NCI-H1436 treated with DMSO at 0.1 percent for 48 hours (cell line): Measurements from ENCODE around the gene CUL7.
"Not testable (repeated sequence)": the region's sequence is repeated elsewhere in the genome, so short reads cannot be mapped to it uniquely, and the experiment has no call there.

ENCODE experiments used
- DNase-seq: peaks from one replicate; lab custom pipeline; 2025; lab: John Stamatoyannopoulos, UW

The CUL7 gene

DNA sequence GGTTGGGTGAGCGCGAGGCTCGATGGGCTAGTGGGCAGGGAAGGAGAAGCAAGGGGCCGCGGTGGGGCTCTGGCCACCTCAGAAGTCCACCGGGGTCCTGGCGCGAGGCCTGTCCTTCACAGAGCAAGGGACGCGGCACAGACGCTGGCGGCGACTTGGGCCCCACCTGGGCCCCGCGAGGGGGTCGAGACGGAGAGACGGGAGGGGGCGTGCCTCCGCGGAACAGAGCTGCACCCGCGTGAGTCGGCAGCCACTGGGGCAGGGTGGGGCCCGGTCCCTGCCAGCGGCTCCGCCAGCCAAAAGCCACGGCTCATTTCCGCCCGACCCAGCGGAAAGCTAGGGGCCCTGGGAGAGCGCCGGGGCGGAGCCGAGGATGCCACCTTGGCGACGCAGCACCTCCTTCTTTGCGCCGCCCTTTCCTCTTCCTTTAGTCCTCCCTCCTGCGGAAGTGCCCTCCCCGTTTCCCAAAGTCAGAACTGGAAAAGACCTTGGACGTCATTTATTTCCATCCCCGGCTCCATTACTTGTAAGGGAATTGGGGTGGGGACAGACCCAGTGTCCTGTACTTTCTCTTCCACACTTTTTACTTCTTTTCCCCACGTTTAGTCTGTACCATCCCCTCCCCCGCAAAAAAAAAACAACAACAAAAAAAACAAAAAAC is at the start of gene CUL7:
CUL7 (minus strand) TSS at position 307 of the 661 bp plus-strand sequence. CDS start 1,063 bp downstream, outside the sequence.
- DNase-seq = peak; percentile 83

GRCh38 chr6:43101497-43101896 is 47.8 kb upstream of the CUL7 start:
- no peak for DNase-seq

DNA sequence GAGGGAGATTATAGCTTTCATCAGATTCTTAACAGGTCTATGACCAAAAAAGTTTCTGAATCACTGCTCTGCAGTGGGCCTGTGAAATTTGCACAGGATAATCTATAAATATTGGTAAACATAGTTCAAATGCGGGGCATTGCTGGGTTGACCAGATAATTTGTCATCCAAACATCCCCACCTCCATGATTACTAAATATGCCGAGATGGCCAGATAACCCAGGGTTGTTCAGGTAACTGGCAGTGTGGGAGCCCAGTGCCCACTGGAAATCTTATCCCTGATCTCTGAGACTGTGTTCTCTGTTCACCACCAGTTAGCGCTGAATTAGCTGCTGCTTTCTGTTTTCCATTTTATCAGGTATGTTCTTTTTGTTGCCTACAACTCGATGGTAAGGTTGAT is 43.9 kb upstream of the CUL7 start:
- no peak for DNase-seq

DNA sequence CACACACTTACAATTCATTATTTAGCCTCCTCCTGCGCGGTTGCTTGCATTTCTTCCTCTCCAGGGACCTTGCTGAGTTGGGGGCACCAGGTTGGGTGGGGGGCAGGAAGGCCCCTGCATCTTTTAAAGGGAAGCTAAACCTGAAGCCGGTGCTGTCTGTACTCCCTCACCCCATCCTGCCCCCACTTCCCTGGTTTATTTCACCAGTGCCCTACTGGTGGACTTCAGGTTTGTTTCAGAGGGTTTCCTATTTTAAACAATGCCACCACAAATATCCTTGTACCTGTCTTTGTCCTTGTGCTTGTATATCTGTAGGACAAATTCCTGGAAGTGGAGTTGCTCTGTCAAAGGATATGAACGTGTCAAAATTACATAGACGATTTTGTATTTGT is 43.4 kb upstream of the CUL7 start:
- no peak for DNase-seq

- no peak for DNase-seq
Measured at GRCh38 chr6:43096451-43097097, 42.9 kb upstream of the CUL7 start.

- DNase-seq = no peak
Measured at GRCh38 chr6:43095939-43096338, 42.3 kb upstream of the CUL7 start.

GRCh38 chr6:43093436-43094289 is 40.0 kb upstream of the CUL7 start:
- DNase-seq = no peak

GRCh38 chr6:43092635-43093034 is 39.0 kb upstream of the CUL7 start:
- no peak for DNase-seq

- no peak for DNase-seq
Measured at GRCh38 chr6:43091436-43091991, 37.9 kb upstream of the CUL7 start.

GRCh38 chr6:43091020-43091419 is 37.4 kb upstream of the CUL7 start:
- no peak for DNase-seq

- no peak for DNase-seq
Measured at GRCh38 chr6:43090559-43090956, 36.9 kb upstream of the CUL7 start.

GRCh38 chr6:43089874-43090558 is 36.4 kb upstream of the CUL7 start:
- no peak for DNase-seq

GRCh38 chr6:43089467-43089866 is 35.8 kb upstream of the CUL7 start:
- no peak for DNase-seq

DNA sequence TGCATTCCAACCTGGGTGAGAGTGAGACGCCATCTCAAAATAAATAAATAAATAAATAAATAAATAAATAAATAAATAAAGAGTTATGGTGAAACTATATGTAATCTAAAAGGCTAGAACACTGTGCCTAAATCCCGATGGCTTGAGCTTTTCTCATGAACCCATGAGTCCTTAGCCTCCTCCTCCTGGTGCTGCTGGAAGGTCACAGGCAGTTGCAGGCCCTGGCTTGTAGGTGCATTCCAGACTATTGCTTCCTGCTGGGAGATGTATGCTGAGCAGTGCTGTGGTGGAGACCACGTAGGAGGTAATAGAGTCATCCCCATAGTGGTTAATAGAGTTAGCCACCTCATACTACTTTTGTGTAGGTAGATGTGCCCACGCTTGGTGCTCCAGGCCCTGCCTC is 35.0 kb upstream of the CUL7 start:
- DNase-seq = no peak

DNA sequence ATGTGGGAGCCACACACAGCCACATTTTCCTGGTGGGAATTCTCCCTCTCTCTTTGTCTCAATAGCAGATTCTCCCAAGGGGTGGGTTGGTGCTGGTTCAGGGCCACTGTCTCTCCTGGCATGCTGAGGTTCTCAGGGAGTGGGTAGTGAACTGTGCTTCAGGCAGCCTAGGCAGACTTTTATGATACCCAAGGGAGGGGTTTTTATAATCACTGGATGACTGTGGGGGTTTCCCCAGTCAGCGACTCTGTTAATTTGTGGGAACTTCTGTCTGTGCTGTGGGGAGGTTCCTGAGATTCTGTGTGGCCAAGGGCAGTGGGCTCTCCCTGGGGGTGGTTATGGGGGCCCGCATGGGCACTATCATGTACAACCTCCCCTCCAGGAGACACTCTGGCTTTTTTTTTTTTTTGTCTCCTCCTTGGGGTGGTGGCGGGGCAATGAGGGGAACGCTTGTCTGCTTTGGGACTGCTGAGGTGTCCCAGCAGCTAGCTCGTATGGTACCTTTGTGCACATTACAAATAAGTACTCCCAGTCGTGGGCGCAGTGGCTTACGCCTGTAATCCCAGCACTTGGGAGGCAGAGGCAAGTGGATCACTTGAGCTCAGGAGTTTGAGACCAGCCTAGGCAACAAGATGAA is 32.5 kb upstream of the CUL7 start:
- DNase-seq = no peak

DNA sequence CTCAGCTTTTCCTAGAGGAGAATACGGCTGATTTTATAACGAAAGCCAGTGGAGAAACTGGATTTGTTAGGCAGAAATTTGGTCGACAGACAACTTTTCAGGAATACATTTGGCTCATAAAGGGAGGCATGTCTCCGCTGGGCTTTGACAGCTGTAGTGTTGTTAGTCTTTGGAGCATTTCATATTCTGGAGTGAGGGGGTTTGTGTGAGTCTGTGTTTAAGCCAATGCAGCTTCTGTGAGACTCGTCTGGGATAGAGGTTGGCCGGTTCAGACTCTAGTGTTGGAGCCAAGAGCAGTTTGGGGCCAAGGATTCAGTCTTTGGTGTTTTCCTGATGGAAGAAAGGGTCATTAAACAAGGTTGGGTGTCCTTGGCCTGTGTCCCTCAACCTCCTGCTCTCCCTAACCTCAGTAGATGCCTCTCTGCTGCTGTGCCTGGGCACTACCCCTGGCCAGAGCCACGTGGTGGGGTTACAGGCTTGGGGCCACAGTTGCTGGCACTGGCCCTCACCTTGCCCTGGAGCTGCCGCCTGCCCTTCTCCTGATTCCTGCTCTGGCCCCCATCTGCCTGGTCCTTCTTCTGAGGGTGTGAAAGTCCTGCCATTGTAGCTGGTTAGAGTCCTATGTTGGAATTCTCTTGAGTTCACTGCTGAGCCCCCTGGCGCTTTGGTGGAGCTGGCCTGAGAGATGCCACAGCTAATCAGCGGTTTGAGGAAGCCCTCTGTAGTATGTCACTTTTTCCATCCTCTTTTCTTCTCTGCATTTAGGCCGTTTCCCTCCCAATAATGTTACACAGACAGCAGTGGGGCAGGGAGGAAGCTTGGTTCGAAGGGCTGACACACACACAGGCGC is 29.4 kb upstream of the CUL7 start:
- no peak for DNase-seq

- DNase-seq = not testable (repeated sequence)
Measured at GRCh38 chr6:43081922-43082321, 28.3 kb upstream of the CUL7 start.

DNA sequence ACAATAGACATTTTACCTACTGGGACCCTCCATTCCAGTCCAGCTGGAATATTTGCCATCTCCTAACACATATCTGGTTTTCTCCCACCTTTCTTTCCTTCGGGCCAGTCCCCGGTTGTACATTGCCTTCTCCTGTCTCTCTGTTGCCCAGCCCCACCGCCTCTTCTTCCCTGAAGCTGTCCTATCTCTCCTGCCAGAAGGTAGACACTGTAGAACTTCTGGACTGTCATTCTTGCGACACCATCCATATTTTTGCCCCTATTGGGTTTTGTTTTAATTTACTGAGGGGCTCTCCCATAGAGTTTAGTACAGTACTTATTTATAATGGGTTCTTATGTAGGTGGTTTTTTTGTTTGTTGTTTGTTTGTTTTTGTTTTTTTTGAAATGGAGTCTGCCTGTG is 27.4 kb upstream of the CUL7 start:
- DNase-seq = no peak

DNA sequence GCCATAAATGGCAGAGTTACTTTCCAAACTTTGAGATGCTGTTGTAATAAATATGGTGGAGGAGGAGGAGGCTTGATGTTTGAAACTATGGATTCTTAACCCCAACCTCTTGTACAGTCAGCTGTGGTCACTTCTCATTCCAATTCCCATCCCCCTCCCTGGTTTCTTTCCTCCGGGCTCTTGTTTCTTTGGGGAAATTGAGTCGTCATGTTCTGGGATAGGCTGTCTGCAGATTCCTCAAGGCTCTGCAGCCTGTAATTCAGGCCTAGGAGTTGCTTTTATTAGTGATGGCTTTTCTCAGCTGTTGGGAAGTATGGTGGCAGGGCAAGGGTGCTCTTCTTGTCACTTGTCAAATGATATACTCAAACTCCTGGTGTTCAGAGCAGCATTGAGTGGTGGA is 25.0 kb upstream of the CUL7 start:
- no peak for DNase-seq

GRCh38 chr6:43077981-43078511 is 24.4 kb upstream of the CUL7 start:
- no peak for DNase-seq
